Posterior vena cava (tissue), 2 donors: ENCODE results near the gene CDK5. TPM values are rescaled to one million over a fixed set of nuclear protein-coding genes. Genes with fewer than 3 reads are reported as not detected.

ENCODE experiments used
- DNase-seq: peaks from one replicate; pipeline ENCODE4 v3.0.0-alpha.2; 2020; ENCODE audit warnings: low spot score
- intact Hi-C, 2 donors: fragments of 100-400 bp; cut with DNase I; formaldehyde crosslinking; loops; one replicate each; pipeline versions ENCODE4 v1.14.1 to v1.14.2; 2022 to 2023
- long read RNA-seq, 2 donors: library from polyadenylated mRNA; unstranded; transcript quantifications; one replicate each; pipeline ENCODE4 v2.0.0, GENCODE V29; 2020 to 2021
- total RNA-seq, 2 donors: library from RNA; stranded (reverse); fragmentation: NEBNext Ultra II Directional; extraction: Animal tissue kit (Norgen Biotek cat#: 25700); gene quantifications; one replicate each; pipeline ENCODE4 v1.2.1, GENCODE V29; 2021
- donor health status: DM: yes; HTN: yes; CAD: no.
- donor health status: DM: yes; HTN: yes; CAD: no.

CDK5 gene
- 1 to 10 TPM; 5.2 to 7.3 TPM for total RNA-seq
- long read RNA-seq, donor 1, partial matches to known transcripts = 0 of 1 reads
- long read RNA-seq, donor 1, other reads (novel, unspliced or antisense) = 0 of 1 reads
- long read RNA-seq, donor 2, transcript CDK5-204 (12 exons, 1,758 nt) = major isoform, 11 of 15 reads
- long read RNA-seq, donor 2, partial matches to known transcripts = 0 of 15 reads
- long read RNA-seq, donor 2, other reads (novel, unspliced or antisense) = 2 of 15 reads

GRCh38 chr7:151057506-151057988 is at the start of gene CDK5:
TSS of gene CDK5 (minus strand) at chr7:151057897. CDS start at chr7:151057848, 49 bp downstream.
- no peak for DNase-seq
- intact Hi-C loops = no loop called here

GRCh38 chr7:151104411-151105235 is 46.9 kb upstream of the CDK5 start:
- DNase-seq = no peak

GRCh38 chr7:151103973-151104372 is 46.3 kb upstream of the CDK5 start:
- DNase-seq = no peak
- intact Hi-C loops = no loop called here

More at GRCh38 chr7:151104411-151105235, 46.9 kb upstream of the CDK5 start:
- intact Hi-C loops = no loop called here

GRCh38 chr7:151102991-151103390 is 45.3 kb upstream of the CDK5 start:
- no peak for DNase-seq
- intact Hi-C loops = no loop called here

- no peak for DNase-seq
- intact Hi-C loops = no loop called here
Measured at GRCh38 chr7:151101621-151102396, 44.1 kb upstream of the CDK5 start.

DNA sequence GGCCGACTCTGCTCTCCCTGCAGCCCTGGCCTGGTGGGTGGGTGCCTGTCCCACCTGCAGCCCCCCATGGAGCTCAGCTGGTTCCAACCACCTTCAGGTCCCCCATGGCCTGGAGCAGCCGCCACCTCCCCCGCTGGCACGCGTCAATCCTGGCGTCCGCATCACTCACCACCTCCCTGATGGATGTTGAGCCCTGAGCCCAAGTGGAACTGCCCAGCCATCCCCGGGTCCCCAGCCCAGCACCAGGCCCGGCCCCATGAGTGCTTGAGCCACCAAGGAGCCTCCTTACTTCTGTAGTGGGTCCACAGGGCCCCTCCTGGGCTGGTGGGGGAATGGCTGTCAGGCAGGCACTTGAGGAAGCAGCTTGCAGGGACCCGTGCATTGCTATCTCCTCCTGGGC is 43.2 kb upstream of the CDK5 start:
- intact Hi-C loops = no loop called here
- no peak for DNase-seq

DNA sequence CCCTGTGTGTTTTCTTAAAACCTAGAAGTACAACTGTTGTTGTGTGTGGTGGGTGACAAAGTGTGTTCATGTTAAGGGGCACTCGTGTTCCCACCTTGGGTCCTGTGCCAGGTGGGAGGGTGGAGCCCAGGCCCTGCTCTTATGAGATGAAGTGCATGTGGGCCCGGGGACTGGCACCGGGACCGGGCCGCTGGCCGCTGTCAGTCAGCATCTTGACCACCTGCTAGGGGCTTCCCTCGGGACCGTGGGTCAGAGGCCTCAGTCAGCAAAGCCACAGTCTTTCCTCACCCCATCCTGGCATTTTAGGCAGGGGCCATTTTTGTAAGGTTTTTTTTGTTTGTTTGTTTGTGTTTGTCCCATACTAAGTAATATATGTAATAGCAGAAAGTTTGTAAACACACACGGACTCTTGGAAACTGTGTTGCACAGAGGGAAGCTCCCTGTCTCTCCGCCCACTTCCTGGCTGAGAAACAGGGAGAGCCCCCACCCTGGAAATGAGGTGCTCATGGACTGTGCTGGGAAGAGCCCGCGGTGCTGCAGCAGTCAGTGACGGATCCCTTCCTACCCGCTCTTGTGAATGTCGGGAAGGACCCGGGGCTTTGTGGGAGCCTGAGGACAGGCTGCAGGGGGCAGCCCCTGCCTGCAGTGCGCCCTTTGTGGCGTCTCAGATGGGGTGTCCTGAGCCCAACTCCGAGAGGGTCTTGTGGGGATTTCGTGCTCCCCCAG is 42.0 kb upstream of the CDK5 start:
- intact Hi-C loops = loop anchor here in 1 of 2 donors (10.0 kb wide), 1 partner anchor 55 kb away; the partner anchor contains the start of gene ASIC3
- no peak for DNase-seq

DNA sequence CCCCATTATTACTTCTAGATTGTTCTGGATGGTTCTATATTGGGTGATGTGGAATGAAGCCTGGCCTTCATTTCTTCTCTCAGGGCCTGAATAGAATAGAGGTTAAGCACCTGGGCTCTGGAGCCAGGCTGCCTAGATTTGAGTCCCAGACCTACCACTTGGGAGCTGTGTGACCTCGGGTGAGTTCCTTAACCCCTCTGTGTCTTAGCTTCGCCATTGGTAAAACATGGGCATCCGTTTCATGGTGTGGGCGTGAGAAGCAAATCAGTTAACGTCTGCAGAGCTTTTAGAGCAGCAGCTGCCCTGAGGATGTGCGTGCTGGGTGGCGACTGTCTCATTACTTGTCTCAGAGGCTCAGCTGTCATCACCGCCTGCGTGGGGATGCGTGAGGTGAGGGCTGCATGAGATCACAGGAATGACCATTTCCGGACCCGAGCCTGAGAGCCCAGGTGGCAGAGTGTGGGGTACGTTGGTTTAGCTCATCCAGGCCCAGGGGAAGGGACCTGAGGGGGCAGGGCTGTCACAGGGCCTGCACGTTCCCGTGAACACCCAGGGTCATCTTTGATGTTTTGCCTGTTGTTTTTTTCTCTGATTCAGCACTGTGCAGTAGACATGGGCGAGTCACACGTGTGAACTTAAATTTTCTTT is 38.3 kb upstream of the CDK5 start:
- DNase-seq = no peak
- intact Hi-C loops = loop anchor here in 1 of 2 donors (10.0 kb wide), 1 partner anchor 51 kb away; the partner anchor contains the start of gene ASIC3

GRCh38 chr7:151095123-151095797 is 37.6 kb upstream of the CDK5 start:
- no peak for DNase-seq
- intact Hi-C loops = loop anchor here in 1 of 2 donors (10.0 kb wide), 1 partner anchor 50 kb away; the partner anchor contains the start of gene ASIC3

DNA sequence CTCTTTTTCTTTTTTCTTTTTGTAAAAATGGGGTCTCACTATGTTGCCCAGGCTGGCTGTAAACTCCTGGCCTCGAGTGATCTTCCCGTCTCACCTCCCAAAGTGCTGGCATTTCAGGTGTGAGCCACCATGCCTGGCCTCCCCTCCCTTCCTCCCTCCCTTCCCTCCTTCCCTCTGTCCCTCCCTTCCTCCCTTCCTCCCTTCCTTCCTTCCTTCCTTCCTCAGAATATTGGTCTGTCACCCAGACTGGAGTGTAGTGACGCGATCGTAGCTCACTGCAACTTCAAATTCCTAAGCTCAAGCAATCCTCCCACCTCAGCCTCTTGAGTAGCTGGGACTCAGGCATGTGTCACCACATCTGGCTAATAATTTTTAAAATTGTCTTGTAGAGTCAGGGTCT is 37.0 kb upstream of the CDK5 start:
- intact Hi-C loops = loop anchor here in 1 of 2 donors (10.0 kb wide), 1 partner anchor 50 kb away; the partner anchor contains the start of gene ASIC3
- DNase-seq = no peak

GRCh38 chr7:151093748-151094147 is 36.1 kb upstream of the CDK5 start:
- intact Hi-C loops = loop anchor here in 1 of 2 donors (10.0 kb wide), 1 partner anchor 49 kb away; the partner anchor contains the start of gene ASIC3

DNA sequence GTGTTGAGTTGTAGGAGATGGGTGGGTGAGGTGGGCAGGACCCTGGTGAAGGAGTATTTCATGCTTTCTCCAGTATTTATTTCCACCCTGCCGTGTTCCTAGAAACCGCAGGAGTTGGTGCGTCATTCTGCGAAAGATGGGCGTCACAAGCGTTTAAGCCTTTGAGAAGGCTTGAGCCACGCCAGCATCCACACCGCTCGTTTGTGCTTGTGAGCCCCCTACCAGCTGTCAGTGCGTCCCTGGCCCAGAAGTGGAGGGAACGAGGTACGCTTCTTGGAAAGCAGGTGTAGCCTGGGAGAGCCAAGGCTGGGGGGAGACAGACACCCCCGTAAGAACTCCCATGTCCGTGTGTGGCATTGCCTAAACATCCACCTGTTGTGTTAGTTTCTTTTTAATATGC is 34.3 kb upstream of the CDK5 start:
- intact Hi-C loops = loop anchor here in 1 of 2 donors (2.0 to 10.0 kb wide), 2 partner anchors 17 to 47 kb away; partner anchors contain the start of gene ASIC3
- no peak for DNase-seq

More at GRCh38 chr7:151093748-151094147, 36.1 kb upstream of the CDK5 start:
- DNase-seq = no peak

GRCh38 chr7:151091431-151091830 is 33.7 kb upstream of the CDK5 start:
- no peak for DNase-seq
- intact Hi-C loops = loop anchor here in 1 of 2 donors (2.0 to 10.0 kb wide), 2 partner anchors 17 to 47 kb away; partner anchors contain the start of gene ASIC3

DNA sequence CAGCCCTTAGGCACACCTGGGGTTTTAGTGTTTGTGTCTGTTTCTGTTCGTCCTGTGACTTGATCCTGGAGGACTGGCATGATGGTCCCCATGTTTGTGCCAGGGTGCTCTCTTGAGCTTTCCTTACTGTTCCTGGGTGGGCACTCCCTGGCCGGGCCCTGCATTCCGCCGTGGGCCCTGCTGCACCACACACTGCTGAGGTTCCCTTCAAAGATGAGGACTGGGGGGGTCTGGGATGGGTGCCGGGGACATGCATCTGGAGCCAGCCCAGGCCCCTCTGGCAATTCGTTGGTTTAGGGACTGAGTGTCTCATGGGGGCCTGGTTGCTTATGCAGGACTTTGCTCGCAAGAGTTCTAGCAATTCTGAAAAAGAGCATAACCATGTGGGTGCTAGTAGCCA is 33.3 kb upstream of the CDK5 start:
- DNase-seq = no peak
- intact Hi-C loops = loop anchor here in 1 of 2 donors (2.0 to 10.0 kb wide), 2 partner anchors 18 to 46 kb away; partner anchors contain the start of gene ASIC3

- intact Hi-C loops = loop anchor here in 1 of 2 donors (2.0 to 10.0 kb wide), 2 partner anchors 19 to 45 kb away; partner anchors contain the start of gene ASIC3
- no peak for DNase-seq
Measured at GRCh38 chr7:151089893-151090730, 32.4 kb upstream of the CDK5 start.
